Upper lobe of right lung (tissue), 1 donor: Measurements from ENCODE around the gene FCMR. TPM values are rescaled to one million over a fixed set of nuclear protein-coding genes. Genes with fewer than 3 reads are reported as not detected.
A peak's percentile ranks its signal among the peaks of the same experiment; 100 is the strongest.

Experiments used
- ATAC-seq: fragments of 200-7000 bp; cut with Tn5 transposase; one replicate; pipeline ENCODE4 v1.9.1; 2020; ENCODE audit warnings: mild to moderate bottlenecking, moderate library complexity
- DNase-seq: peaks from one replicate; pipeline ENCODE4 v3.0.0-alpha.2; 2020
- H3K27ac ChIP-seq: fragments of 200-600 bp; one replicate; pipeline ENCODE4 v1.8.0; 2022
- H3K27me3 ChIP-seq: fragments of 200-600 bp; one replicate; pipeline ENCODE4 v1.8.0; 2022; ENCODE audit warnings: mild to moderate bottlenecking
- H3K36me3 ChIP-seq: fragments of 200-600 bp; one replicate; pipeline ENCODE4 v1.8.0; 2022
- H3K4me1 ChIP-seq: fragments of 200-600 bp; one replicate; pipeline ENCODE4 v1.8.0; 2022
- H3K4me3 ChIP-seq: fragments of 200-600 bp; one replicate; pipeline ENCODE4 v1.8.0; 2022; ENCODE audit warnings: mild to moderate bottlenecking
- H3K9me3 ChIP-seq: fragments of 200-600 bp; one replicate; pipeline ENCODE4 v1.8.0; 2022
- CTCF ChIP-seq: fragments of 200-600 bp; IDR thresholded peaks from one replicate; pipeline ENCODE4 v1.8.0; 2022; ENCODE audit warnings: antibody characterized with exemption
- intact Hi-C: fragments of 100-400 bp; cut with DNase I; formaldehyde crosslinking; loops from one replicate; pipeline ENCODE4 v1.11.0; 2022
- long read RNA-seq: library from polyadenylated mRNA; unstranded; transcript quantifications from one replicate; pipeline ENCODE4 v2.0.0, GENCODE V29; 2021
- total RNA-seq: library from RNA; stranded (reverse); fragmentation: NEBNext Ultra II Directional; extraction: Animal tissue kit (Norgen Biotek cat#: 25700); gene quantifications from one replicate; pipeline ENCODE4 v1.2.1, GENCODE V29; 2021
- donor health status: DM: no; HTN: yes; CAD: no; lungs with severe emphysema.

FCMR gene
- 12.6 TPM for total RNA-seq
- long read RNA-seq, transcript FCMR-204 (3 exons, 903 nt) = major isoform, 5 of 14 reads
- long read RNA-seq, partial matches to known transcripts = 3 of 14 reads
- long read RNA-seq, other reads (novel, unspliced or antisense) = 4 of 14 reads

GRCh38 chr1:206921772-206922265 lies at the start of gene FCMR:
Gene FCMR (minus strand): TSS chr1:206921941. CDS start chr1:206921854, 87 bp downstream.
- intact Hi-C loops = no loop called here
- peak within 1 kb of the TSS; percentile 36 for H3K4me3 ChIP-seq
- ATAC-seq (peak; percentile 70), DNase-seq (no peak)
- H3K4me1 ChIP-seq = peaks cover 21% of the 10 kb centered on the region
- peak within 1 kb of the TSS; percentile 68 for H3K27ac ChIP-seq
- H3K9me3 ChIP-seq = no peaks in the 10 kb centered on the region
- H3K27me3 ChIP-seq = no peaks in the 10 kb centered on the region
- TF ChIP-seq CTCF = no peak
- no peaks in the 10 kb centered on the region for H3K36me3 ChIP-seq

GRCh38 chr1:206971029-206971655 lies 49.4 kb upstream of the FCMR start:
- intact Hi-C loops = no loop called here
- no peaks in the 10 kb centered on the region for H3K9me3 ChIP-seq
- peak; percentile 40 for ATAC-seq
- DNase-seq = no peak
- H3K27ac ChIP-seq = no peak overlapping the region
- no peaks in the 10 kb centered on the region for H3K36me3 ChIP-seq
- H3K4me1 ChIP-seq = peaks cover 26% of the 10 kb centered on the region
- H3K27me3 ChIP-seq = no peaks in the 10 kb centered on the region
- TF ChIP-seq CTCF = no peak
- H3K4me3 ChIP-seq = no peak overlapping the region

- no peak for TF ChIP-seq CTCF
- Histone ChIP-seq H3K4me3 (no peak within 1 kb of the TSS), H3K4me1 (peaks cover 26% of the 10 kb centered on the region), H3K36me3 (no peaks in the 10 kb centered on the region), H3K27ac (no peak within 1 kb of the TSS), H3K9me3 (no peaks in the 10 kb centered on the region), H3K27me3 (no peaks in the 10 kb centered on the region)
- DNase-seq (no peak), ATAC-seq (no peak)
- intact Hi-C loops = no loop called here
These were observed 48.7 kb upstream of the FCMR start, which contains the start of gene FCAMR for GRCh38 chr1:206970446-206970845. Gene FCAMR (minus strand): TSS chr1:206970460. CDS start chr1:206970125, 335 bp downstream.

GRCh38 chr1:206969090-206969489 lies 47.3 kb upstream of the FCMR start:
- intact Hi-C loops = no loop called here
- ATAC-seq = no peak
- no peak for DNase-seq
- Histone ChIP-seq H3K27ac (no peak overlapping the region), H3K27me3 (no peaks in the 10 kb centered on the region), H3K4me1 (peaks cover 26% of the 10 kb centered on the region), H3K36me3 (no peaks in the 10 kb centered on the region), H3K9me3 (no peaks in the 10 kb centered on the region), H3K4me3 (no peak overlapping the region)
- TF ChIP-seq CTCF = no peak

- H3K4me1 ChIP-seq = peaks cover 26% of the 10 kb centered on the region
- H3K27me3 ChIP-seq = no peaks in the 10 kb centered on the region
- H3K4me3 ChIP-seq = no peak overlapping the region
- H3K27ac ChIP-seq = peak overlapping the region; percentile 51
- H3K9me3 ChIP-seq = no peaks in the 10 kb centered on the region
- no peak for TF ChIP-seq CTCF
- no peaks in the 10 kb centered on the region for H3K36me3 ChIP-seq
- ATAC-seq (peak; percentile 83), DNase-seq (no peak)
- intact Hi-C loops = no loop called here
These were observed 45.5 kb upstream of the FCMR start for GRCh38 chr1:206967096-206967849.
